Mammary epithelial cell (primary cell): ENCODE results near the gene RETREG2.
A peak's percentile ranks its signal among the peaks of the same experiment; 100 is the strongest.

Experiments
- EZH2 ChIP-seq: IDR thresholded peaks from 2 replicates; pipeline ENCODE4 v1.6.1; 2012; ENCODE audit warnings: low read length, inconsistent platforms, borderline replicate concordance
- TF ChIP-seq, protein P1 (sequence below), 2 donors: IDR thresholded peaks in 1 of 2; conservative IDR thresholded peaks in 1 of 2; 2 replicates each; pipeline ENCODE4 v1.5.1; 2011 to 2012; ENCODE audit warnings: inconsistent platforms in 2 of 2, low read length in 2 of 2, mild to moderate bottlenecking in 2 of 2, control low read depth in 1 of 2, low read depth in 1 of 2; ENCODE audit not compliant: insufficient read depth in 1 of 2; ENCODE audit errors: extremely low read depth in 1 of 2

- TF ChIP-seq, protein P1, sequence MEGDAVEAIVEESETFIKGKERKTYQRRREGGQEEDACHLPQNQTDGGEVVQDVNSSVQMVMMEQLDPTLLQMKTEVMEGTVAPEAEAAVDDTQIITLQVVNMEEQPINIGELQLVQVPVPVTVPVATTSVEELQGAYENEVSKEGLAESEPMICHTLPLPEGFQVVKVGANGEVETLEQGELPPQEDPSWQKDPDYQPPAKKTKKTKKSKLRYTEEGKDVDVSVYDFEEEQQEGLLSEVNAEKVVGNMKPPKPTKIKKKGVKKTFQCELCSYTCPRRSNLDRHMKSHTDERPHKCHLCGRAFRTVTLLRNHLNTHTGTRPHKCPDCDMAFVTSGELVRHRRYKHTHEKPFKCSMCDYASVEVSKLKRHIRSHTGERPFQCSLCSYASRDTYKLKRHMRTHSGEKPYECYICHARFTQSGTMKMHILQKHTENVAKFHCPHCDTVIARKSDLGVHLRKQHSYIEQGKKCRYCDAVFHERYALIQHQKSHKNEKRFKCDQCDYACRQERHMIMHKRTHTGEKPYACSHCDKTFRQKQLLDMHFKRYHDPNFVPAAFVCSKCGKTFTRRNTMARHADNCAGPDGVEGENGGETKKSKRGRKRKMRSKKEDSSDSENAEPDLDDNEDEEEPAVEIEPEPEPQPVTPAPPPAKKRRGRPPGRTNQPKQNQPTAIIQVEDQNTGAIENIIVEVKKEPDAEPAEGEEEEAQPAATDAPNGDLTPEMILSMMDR (conservative IDR thresholded peaks at IDR 0.05 in 1 of 2, IDR thresholded peaks at IDR 0.05 in 1 of 2; ENCODE audit: extremely low read depth in 1 of 2, insufficient read depth in 1 of 2, low read depth in 1 of 2, low read length in 2 of 2): peak; percentile 61 to 67
- TF ChIP-seq EZH2: no peak
Observed at GRCh38 chr2:219171231-219171651, 6.8 kb upstream of the RETREG2 start.
